Aortic smooth muscle cell (primary cell): Measurements from ENCODE around the gene DDX18. TPM values are rescaled to one million over a fixed set of nuclear protein-coding genes. Genes with fewer than 3 reads are reported as not detected.

Experiments used
- total RNA-seq: library from RNA; depleted of rRNA; stranded (reverse); fragments of >200 nt; gene quantifications from 2 replicates; pipeline ENCODE4 v1.2.3, GENCODE V29; 2014

Gene DDX18
- 35.1 and 35.3 TPM in 2 replicates for total RNA-seq

DNA sequence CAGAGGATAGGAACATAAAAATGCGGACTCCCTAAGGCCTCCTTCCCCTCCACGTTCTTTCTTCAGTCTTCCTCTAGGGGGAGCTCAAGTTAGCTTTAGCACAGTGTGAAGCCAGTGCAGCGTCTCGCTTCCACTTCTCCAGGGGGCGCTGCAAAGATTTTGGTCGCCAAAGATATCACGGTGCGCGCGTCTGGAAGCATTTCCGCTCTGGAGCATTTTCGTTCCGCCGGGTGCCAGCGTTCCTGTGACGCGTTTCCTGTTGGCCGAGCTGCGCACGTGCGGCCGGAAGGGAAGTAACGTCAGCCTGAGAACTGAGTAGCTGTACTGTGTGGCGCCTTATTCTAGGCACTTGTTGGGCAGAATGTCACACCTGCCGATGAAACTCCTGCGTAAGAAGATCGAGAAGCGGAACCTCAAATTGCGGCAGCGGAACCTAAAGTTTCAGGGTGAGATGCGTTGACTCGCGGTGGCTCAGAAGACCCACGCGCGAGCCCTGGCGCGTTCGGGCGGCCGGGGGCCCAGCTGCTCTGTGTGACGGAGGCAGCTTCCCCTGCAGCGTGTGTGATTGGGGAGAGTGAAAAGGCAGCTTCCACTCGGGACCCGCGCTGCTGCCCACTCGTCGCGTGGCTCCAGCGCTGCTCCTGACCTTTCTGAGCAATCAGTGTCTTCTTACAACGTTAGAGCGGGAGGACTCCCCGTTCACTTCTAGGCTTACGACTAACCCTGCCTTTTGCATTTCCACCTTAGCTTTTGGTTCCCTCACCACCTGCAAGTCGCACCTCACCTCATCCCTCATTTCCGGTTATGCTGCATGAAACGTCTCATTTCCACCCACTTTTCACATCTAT is at the start of gene DDX18:
Gene DDX18, plus strand, starts transcription at position 275 of the 848 bp plus-strand sequence. Its CDS starts 87 bp downstream, at position 362.

Other genes starting within 250 kb of the DDX18 start
- 25.7 and 28.5 TPM in 2 replicates for gene CCDC93, start 199.4 kb downstream of the DDX18 start, total RNA-seq